Stromal cell of bone marrow (primary cell): ENCODE data around the gene SUN3.
A peak's percentile ranks its signal among the peaks of the same experiment; 100 is the strongest.

Source experiments
- DNase-seq: peaks from one replicate; pipeline ENCODE4 v3.0.0-alpha.2; 2012; ENCODE audit warnings: low read depth

SUN3 gene

DNA sequence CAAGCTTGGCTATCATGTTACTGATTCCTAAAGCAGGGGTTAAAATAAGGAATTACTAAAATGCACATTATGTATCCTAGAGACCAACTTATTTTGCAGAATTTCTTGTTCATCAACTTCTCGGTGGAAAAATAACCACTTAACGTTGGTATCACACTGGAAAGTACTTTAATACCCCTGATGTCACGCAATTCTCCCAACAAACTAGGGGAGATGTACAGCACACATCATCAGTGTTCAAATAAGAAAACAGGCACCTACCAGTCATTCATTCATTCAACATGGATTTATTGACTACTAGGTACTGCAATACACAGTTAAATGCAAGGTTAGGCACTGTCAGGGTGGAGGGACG lies 50.1 kb downstream of the SUN3 start:
- DNase-seq, result no peak

DNA sequence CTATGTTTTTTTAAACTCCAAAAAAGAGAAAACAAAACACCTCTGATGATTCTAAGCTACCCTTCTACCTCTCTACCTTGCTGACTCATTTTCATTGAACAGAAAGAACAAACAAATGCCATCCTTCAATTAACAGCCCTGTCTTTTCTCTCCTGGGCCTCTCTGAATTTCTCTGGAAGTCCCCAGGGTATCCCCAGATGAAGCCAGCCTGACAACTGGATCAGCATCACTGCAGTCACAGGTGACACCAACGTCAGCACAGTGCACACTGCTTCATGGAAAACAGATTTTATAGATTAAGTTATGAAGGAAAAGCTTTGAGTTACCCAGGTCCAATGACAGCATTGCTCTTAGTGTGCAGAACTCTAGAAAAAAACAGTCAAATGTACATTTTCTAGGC lies 55.2 kb downstream of the SUN3 start:
- DNase-seq, result no peak

DNA sequence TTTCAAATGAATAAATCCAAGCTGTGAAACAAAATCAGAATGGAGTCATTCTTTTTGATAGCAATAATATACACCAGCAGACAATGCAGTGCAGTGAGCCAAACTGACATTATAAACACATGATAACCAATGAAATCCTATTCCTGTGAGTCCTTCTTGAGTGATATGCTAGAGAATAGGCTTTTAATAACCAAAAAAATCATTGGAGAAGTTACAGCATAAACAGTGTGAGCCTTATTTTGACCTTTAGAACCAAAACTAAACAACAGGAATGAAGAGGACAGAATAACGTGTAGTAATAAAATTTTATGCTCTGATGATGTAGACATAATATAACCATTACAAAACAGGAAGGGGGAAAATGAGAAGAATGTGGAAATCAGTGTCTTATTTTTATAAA lies 58.1 kb downstream of the SUN3 start:
- no peak for DNase-seq

DNA sequence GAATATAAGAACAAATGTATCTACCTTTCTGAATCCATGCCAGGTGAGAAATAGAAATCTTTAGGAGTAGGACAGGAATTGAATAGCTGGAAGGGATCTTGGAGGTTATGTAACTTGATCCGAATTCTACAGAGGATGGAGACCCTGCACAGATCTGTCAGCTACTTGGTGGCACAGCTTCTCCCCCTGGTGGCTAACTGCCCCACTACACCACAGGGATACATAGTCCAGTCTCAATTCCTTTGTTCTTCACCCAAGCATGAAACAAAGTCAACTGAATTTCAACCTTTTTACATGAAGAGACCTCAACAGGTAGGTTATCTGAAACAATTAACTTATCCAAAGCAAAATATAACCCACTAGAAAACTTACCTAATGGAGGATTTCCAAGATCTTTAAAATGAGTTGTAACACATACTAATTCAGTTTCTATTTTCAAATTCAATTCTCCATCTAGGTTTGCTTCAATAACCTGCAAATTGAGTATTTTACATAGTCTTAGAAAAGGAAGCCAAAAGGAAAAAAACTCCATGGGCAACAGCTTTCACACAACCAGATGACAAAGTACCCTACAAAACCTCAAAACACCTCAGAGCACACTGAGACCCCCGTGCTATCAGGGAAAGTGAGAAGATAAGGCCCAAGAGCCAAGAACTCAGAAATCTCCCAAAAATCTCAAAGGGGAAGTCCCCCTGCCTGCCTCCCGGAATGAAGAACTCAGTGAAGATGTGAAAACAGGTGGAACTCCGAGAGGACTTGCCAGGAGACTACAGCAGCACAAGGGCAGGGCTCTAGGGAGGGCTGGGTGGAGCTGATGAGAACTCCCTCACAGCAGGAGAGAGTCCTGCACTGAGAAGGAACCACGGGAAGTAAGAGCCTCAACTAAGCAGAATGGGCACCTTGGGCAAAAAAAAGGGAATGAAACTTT lies 59.8 kb downstream of the SUN3 start:
- DNase-seq, result no peak

DNA sequence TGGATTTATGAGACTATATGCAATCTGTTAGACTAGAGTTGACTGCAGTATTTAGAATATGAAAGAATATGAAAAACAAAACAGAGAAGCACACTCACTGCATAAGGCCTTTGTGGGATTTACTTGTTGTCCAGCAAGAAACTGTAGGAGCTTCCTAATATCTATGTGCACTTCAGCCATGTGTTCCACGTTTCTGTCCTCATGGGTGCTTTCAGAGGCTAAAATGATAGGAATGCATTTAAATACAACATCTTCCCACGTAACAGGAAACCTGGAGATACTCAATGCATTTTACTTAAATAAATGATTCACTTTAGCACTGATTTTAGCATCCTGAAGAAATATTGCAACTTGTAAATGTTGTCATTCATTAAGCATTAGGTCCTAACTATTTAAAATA lies 61.2 kb downstream of the SUN3 start:
- DNase-seq, result no peak

DNA sequence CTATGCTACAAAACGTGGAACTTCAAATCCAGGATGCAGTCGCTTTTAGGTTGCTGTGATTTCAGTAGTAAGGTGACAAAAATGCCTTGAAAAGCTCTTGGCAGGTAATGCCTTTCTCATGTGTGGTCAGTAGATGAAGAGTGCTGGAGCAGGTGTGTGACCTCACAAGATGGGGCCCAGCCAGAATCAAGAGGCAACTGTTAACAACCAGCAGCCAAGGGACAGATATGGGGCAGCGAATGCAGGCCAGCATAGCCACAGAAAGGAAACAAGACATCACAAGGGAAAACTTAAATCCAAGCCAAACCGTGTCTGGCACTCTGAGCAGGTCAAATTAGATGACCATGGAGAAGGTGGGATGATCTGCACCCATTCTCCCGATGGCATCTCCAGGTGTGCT lies 61.8 kb downstream of the SUN3 start:
- no peak for DNase-seq

DNA sequence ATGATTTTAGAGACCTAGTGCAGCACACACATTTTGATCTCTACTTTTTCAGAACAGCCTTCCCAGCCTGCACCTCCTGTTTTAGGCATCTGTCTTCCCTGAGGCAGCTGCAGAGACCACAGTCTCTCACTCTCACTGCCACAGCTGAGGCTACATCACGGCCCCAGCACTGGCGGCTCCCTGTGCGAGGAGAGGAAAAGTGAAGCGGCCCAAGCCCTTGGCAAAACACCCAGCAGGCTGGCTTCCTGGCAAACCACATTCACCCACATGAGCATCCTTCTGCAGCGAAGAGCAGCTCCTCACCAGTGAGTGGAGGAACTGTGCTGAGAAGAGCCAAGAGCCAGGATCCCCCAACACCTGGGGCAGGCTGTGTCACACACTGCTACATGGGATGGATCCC lies 63.5 kb downstream of the SUN3 start:
- DNase-seq, result no peak

DNA sequence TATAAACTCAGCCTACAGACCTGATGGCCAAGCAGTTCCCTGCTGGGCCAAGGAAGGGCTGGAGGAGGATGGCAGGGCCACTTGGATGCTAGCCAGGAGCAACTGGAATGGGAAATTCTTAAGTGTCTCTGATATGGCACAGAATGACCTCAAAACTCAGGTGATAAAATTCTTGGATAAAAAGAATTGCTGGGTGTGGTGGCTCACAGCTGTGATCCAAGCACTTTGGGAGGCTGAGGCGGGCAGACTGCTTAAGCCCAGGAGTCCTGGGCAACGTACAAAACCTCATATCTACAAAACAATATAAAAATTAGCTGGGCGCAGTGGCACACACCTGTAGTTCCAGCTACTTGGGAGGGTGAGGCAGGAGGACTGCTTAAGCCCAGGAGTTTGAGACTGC lies 66.6 kb downstream of the SUN3 start:
- DNase-seq, result no peak

DNA sequence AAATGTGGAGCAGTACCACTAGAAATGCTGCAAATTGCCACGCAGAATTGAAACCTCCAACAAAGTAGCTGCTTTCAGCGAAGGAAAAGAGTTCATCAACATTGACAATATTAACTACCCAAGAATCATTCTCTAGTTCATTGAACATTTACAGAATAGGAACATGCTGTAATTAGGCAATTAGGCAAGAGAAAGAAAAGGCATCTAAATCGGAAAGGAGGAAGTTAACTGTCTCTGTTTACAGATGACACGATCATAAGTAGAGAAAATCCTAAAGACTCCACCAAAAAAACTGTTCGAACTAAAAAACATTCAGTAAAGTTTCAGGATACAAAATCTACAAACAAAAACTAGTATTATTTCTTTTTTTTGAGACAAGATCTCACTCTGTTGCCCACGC lies 71.8 kb downstream of the SUN3 start:
- no peak for DNase-seq

DNA sequence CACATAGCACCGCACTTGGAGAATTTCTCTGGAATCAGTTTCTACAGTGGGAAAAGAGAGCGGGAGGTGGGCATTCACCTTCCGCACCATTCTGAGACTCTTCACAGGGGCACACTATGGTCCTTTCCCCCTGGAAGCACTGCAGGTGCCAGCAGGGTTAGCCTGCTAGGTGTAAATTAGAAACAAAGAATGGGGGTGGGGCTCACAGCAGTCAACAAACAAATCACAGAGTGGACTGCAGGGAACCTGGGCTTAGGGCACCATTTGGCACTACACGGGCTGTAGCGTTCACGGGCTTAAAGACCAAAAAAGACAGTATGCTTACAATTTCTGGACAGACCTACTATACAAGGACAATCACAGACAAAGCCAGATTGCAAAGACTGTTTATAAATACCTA lies 72.7 kb downstream of the SUN3 start:
- DNase-seq, result no peak

DNA sequence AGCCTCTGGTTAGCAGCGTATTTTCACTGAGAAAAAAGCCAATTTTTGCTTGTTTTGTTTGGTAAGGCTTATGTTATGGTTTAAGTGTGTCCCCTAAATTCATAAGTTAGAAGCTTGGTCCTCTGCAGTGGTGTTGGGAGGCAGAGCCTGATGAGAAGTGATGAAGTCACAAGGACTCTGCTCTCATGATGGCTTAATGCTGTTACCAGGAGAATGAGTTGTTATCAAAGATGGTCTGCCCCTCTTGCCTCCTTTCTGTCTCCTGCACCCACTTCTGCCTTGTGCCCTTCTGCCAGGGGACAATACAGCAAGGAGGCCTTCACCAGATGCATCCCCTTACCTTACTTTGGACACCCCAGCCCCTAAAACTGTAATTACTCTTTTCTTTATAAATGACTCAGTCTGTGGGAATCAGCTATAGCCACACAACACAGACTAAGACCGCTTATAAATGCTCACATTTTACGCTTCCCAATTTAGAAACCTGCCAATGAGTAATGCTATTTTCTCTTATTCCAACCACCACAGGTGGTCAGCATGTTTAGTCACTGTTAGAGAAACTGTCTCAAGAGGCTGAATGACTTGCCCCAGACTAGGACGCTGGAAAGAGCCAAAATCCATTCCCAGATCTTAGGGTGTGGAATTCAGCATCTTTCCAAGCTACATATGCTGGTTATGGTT lies 74.5 kb downstream of the SUN3 start:
- no peak for DNase-seq

DNA sequence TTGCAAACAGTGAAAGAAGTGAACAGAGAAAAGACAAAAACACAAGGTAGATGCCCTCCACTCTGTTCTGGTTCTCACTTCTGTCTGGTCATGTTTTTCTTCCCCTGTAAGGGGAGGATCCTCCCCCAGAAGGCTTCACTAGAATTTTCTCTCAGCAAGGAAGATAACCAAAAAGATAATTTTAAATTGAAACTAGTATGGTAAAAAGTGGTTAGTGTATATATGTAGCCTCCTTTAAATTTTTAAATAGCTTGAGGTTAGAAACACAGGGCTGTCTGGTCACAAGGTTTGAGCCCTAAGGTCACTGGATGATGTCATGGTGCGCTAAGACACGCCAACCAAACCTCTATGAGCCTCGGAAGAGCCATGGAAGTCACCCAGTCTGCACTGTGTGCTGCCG lies 75.1 kb downstream of the SUN3 start:
- DNase-seq, result no peak

DNA sequence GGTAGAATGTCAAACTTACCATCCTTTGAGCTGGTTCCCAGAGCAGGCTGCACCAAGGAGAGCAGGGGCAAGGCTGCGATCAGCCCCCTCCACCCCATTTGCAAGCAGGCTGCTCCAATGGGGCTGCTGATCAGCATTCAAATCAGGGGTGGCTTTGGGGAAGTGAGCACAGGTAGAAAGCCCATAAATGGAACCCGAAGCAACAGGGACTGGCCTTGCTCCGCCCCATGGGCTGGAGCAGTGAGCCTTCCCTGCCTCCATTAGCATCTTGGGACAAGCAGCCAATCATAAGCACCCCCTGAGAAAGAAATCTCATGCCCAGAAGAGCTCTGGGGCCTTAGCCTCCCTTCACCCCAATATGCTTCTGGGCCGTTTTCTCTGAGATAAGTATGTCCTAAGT lies 76.7 kb downstream of the SUN3 start:
- no peak for DNase-seq

DNA sequence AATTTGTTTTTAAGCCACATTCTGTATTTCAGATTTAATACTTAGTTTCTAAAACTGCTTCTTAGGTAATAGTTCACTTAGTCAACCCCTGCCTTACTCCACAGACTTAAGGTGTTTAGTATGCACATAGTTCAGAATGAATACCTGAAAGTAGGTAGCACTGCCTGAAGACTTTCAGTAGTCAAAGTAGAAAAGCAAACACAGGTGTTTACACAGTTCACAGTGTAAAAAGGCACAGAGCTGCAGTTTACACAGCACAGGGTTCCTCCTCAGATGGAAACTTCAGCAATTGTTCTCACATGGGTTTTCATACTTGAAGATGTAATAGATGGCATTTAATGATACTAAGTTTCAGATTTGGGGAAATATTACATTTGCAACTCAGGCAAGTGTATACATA lies 77.5 kb downstream of the SUN3 start:
- no peak for DNase-seq

DNA sequence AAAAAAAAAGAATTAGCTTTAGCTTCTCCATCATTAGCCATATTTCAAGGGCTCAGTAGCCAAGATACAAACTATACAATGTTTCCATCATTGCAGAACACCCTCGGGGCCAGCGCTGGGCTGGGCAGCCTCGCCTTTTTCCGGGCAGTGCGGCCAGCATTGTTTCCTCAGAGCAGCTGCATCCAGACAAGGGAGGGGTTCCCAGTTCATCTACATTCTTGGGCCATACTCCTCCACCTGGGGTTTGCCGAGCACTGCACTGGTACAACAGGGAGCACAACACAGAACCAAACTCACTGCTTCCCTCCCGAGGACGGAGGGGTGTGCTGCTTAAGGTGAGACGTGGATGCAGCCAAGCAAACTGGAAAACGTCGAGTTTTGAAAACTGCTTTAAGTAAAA lies 78.2 kb downstream of the SUN3 start:
- DNase-seq, result no peak

DNA sequence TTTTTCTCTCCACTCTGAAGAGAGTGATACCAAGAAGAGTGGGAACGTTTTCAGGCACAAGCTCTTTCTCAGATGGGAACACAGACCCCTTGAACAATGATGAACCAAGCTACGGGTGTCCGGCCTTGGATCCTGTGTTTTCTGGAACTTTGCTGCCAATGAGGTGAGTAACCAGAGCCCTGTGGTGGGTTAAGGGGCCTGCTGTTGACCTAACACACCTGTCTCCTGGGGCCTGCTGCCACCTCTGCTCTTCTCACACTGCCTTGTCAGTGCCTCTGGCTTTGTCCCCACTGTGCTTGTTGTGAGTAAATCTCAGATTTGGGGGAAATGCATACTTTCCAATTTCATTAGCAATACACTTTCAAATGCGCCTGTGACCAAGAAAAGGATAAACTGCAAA lies 79.2 kb downstream of the SUN3 start:
- no peak for DNase-seq

DNA sequence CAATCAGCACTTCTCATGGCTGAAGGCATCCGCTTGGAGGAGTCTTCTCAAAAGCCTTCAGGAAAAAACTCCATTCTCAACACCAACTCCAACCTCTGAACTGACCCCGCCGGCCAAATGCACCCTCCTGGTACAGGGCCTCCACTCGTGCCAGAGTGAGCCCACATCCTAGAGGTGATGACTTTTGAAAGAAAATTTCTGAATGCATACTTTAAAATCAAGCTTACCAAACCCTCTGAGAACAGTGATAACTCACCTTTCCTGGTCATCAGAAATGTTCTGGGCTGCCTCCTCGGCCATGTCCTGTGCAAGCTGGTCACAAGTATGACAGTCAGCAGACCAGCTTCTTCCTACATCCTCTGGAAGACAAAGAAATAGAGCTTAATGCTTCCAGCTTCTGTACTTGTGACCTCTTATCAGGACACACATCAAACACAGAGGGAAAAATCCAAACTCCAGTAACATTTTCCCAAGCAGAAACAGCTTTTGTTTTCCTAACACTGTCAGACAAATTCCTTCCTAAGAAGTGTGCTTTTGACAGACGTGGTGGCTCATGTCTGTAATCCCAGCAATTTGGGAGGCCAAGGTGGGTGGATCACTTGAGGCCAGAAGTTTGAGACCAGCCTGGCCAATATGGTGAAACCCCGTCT lies 80.6 kb downstream of the SUN3 start, which contains the start of gene PKD1L1:
PKD1L1 (minus strand) TSS at position 326 of the 650 bp plus-strand sequence; CDS start at position 300, 26 bp downstream.
- no peak for DNase-seq

DNA sequence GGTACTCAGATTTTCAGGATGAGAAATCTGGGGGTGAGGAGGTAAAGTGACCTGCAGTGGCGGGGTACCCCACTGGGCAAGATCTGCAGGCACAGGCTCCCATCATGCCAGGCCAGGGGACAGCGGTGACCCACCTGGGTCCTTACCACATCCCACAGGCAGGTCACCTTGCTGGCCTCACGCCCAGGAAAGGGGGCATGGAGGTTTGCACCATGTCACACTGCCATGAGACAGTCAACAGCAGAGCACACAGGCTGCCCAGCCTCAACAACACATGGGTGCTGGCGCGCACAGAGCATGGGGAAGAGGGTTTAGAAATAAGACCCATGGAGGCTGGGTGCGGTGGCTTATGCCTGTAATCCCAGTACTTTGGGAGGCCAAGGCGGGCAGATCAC lies 81.6 kb downstream of the SUN3 start:
- DNase-seq, result no peak

DNA sequence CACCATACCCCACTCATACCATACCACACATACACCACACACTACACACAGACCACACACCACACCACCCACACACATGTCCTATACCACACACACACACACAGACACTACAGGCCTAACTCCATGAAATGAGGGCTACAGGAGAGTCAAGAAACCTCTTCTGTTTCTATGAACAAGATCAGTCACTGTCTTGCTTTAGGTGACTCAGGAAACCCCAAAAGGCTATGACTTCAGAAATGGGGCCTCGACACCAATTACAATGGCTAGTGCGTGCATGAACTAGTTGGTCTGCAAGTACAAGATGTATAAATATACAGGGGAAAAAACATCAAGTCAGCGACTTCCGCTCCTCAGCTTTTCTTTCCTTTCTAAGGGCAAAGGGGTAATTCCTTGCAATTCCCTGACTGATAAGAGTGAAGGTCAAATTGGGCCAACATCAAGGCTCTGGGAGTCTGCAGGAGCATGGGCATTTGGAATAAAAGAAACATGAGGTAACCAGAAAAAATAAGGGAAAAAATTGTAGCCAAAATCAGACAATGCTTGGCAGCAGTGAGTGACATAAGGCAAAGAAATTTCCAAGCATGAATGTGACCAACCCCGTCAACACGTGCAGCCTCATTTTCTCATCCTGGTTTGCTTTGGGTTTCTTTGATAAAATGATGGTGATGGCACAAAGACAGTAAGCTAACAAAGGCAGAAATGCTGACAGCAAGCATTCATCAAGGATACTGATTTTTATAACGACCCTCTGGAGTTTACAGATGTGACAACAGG lies 82.1 kb downstream of the SUN3 start:
- DNase-seq, result no peak

DNA sequence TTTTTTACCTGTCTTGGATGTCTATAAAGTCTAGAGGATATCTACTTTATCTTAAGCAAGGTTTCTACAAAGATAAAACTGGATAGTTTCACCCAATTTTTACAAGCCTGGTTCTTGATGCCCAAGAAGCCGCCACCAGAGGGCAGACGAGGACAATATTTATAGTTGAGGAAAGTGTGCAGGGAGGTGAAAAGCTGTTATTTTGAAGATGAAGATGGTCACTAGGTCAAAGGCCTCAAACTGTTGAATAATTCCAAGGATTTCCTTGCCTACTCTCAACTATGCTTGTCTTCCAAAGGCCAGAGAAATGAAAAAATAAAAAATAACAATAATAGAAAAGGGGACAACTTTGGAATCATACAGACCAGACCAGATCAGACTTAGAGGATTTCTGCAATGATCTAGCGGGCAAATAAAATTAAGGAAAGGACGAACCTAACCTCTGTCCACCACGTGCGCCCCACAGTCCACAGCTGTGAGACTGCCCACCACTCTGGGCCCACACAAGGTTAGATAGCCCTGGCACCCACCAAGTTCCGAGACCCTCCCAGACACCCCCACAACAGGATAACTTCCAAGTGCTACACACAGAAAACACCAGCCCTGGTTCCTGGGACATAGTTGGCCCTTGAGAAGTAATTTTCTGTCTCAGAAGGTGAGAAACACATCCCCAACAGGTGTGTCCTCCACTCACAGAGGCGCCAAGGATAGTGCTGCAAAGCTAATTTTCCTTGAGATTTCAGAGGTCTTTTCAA lies 83.5 kb downstream of the SUN3 start:
- DNase-seq, result peak; percentile 43

DNA sequence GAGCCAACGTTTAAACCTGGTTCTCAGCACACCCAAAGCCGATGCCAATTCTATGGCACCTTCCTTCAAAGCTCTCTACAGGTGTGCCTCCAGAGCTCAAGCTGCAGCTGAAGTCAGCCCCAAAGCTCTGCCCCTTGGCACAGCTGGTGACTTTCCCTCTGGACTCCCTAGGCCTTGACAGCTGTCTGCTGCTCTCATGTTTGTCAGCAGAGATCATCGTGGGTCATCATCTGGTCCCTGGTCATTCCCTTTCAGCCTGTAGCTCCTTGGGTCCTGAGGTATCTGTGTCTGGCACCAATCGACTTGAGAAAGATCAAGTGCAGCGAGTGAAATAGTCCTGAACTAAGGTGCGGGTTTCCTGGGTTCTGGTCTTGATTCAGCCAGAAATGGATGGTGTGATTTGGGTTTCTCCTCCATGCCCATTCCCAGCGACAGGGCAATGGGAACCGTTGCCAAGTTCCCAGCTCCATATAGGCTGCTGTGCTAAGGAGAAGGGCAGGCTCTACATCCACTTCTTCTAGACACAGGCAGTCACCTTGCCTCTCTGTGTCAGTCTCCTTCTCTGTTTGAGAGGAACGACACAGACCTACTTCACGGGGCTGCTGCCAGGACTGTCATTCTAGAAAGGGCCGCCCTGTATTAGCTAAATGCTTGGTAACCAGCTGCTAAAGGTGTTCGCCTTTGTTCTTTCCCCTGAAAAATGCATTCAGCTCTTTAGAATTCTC lies 84.2 kb downstream of the SUN3 start:
- DNase-seq, result no peak
